Rectal smooth muscle tissue (tissue), 1 donor: ENCODE results near the gene CAPSL.
"Not testable (repeated sequence)": the region's sequence is repeated elsewhere in the genome, so short reads cannot be mapped to it uniquely, and the experiment has no call there.

Experiments used
- H3K27ac ChIP-seq: one replicate; pipeline ENCODE4 v1.7.0; 2013; ENCODE audit warnings: low read depth, low read length, inconsistent platforms
- H3K27me3 ChIP-seq: one replicate; pipeline ENCODE4 v1.7.0; 2013; ENCODE audit warnings: low read length; ENCODE audit not compliant: control insufficient read depth, insufficient read depth
- H3K36me3 ChIP-seq: one replicate; pipeline ENCODE4 v1.7.0; 2013; ENCODE audit warnings: low read length; ENCODE audit not compliant: control insufficient read depth, insufficient read depth
- H3K4me1 ChIP-seq: one replicate; pipeline ENCODE4 v1.7.0; 2013; ENCODE audit warnings: low read length; ENCODE audit not compliant: control insufficient read depth, insufficient read depth
- H3K4me3 ChIP-seq: one replicate; pipeline ENCODE4 v1.7.0; 2013; ENCODE audit warnings: low read length
- H3K9ac ChIP-seq: one replicate; pipeline ENCODE4 v1.7.0; 2013; ENCODE audit warnings: low read length

CAPSL gene

DNA sequence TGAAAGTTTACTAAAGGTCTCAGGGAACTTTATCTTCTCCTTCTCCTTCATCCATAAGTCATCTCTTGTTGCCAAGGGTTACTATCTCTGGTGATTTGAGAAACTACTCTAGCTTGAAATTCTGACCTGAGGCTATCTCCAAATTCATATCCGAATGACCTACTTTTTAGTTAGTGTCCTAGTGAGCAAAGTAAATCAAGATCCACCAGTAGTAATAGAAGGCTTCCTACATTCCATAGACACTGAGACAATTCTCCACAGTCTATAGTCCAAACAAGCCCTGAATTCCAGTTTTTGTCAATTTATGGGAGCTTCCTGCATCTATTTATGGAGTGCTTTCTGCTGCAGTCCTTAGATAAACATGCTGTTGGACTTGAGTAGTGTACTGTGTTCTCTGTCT is 76.7 kb downstream of the CAPSL start:
- H3K9ac ChIP-seq, result no peak overlapping the region
- no peaks in the 10 kb centered on the region for H3K36me3 ChIP-seq
- no peak overlapping the region for H3K27ac ChIP-seq
- H3K27me3 ChIP-seq, result no peaks in the 10 kb centered on the region
- no peak overlapping the region for H3K4me3 ChIP-seq
- H3K4me1 ChIP-seq, result no peaks in the 10 kb centered on the region

DNA sequence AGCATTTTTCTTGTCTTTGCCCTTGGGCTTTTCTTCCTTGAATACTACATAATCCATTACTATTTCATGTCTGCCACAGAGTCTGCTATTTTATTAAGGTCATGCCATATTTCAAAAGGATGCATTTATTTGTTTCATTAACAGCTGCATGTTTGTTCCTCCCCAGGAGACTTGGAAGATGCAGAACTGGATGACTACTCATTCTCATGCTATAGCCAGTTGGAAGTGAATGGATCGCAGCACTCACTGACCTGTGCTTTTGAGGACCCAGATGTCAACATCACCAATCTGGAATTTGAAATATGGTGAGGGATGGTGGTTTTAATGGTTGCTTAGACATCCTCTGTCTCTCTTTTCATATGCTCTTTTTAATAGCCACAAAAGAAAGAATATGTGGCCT is 77.7 kb downstream of the CAPSL start:
- Histone ChIP-seq H3K4me3 (no peak overlapping the region), H3K4me1 (no peaks in the 10 kb centered on the region), H3K9ac (no peak overlapping the region), H3K27me3 (no peaks in the 10 kb centered on the region), H3K27ac (no peak overlapping the region), H3K36me3 (no peaks in the 10 kb centered on the region)

DNA sequence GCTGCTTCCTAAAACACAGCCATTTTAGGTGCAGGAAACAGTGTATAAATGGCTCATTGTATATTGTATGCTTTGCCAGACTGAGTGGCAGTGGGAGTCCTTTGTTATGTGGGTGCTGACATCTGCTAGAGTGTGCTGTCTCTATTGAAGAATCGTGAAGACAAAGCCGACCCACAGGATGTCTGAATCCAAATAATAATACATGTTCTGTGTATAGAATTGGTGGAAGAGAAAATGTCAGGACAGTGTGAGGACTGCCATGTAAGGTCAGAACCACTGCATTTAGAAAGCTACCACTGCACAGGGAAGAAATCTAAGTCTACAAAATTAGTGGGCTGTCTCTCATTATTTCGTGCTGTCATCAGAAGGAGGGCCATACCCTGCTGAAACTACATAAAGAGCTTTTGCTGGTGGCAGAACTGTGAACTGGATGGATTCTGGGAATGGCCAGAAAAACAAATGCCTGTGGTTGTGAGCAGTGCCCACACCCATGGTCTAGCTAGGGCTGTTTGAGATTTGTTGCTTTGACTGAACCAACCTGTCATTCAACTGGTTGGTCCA is 79.2 kb downstream of the CAPSL start:
- no peaks in the 10 kb centered on the region for H3K36me3 ChIP-seq
- no peak overlapping the region for H3K27ac ChIP-seq
- H3K4me1 ChIP-seq, result no peaks in the 10 kb centered on the region
- no peaks in the 10 kb centered on the region for H3K27me3 ChIP-seq
- H3K9ac ChIP-seq, result no peak overlapping the region
- peak overlapping the region; percentile 19 for H3K4me3 ChIP-seq

DNA sequence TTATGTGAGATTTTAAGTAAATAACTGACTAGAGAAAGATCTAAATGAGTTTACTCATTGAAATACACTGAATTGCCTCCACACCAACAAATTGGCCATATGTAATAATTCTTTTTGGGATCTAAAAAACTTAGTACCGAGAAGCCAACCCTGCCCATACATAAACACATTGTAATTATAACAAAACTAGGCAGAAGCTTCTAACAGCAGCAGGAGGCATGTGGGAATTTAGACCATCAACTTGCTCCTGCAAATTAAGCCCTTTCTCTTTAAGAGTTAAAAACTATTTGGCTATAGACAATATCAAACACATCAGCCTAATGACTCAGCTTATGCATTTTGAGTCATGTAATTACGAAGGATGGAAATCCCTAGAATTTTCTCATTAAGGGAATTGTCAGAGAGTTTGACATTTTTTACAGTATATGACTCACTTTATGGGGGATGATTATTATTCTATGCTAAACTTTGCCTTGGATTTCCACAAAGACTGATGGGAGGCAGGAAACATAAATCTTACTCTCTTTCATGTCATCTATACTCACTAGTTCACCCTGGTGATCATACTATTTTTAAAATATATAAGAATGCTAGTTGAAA is 80.7 kb downstream of the CAPSL start:
- H3K4me3 ChIP-seq, result no peak overlapping the region
- no peak overlapping the region for H3K9ac ChIP-seq
- no peaks in the 10 kb centered on the region for H3K4me1 ChIP-seq
- no peaks in the 10 kb centered on the region for H3K36me3 ChIP-seq
- no peak overlapping the region for H3K27ac ChIP-seq
- no peaks in the 10 kb centered on the region for H3K27me3 ChIP-seq

DNA sequence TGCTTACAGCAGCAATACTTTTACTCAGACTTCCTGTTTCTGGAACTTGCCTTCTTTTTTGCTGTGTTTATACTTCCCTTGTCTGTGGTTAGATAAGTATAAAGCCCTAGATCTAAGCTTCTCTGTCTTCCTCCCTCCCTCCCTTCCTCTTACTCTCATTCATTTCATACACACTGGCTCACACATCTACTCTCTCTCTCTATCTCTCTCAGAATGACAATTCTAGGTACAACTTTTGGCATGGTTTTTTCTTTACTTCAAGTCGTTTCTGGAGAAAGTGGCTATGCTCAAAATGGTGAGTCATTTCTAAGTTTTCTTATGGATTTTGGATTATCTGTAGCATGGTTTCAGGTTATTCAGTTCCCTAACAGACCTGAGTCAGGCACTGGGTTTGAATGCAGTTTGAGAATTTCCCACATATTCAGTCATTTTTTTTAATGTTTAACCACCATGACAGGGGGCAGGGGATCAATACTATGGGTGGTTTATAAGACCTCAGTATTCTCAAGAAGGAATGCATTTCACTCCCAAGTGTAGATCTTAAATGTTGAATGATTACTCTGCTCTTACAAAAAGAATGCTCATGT is 81.6 kb downstream of the CAPSL start, which contains the start of gene IL7R:
IL7R (plus strand) TSS at position 127 of the 587 bp plus-strand sequence; CDS start at position 214, 87 bp downstream.
- Histone ChIP-seq H3K27me3 (no peaks in the 10 kb centered on the region), H3K27ac (no peak within 1 kb of the TSS), H3K4me1 (no peaks in the 10 kb centered on the region), H3K4me3 (no peak within 1 kb of the TSS), H3K36me3 (no peaks in the 10 kb centered on the region), H3K9ac (no peak within 1 kb of the TSS)

DNA sequence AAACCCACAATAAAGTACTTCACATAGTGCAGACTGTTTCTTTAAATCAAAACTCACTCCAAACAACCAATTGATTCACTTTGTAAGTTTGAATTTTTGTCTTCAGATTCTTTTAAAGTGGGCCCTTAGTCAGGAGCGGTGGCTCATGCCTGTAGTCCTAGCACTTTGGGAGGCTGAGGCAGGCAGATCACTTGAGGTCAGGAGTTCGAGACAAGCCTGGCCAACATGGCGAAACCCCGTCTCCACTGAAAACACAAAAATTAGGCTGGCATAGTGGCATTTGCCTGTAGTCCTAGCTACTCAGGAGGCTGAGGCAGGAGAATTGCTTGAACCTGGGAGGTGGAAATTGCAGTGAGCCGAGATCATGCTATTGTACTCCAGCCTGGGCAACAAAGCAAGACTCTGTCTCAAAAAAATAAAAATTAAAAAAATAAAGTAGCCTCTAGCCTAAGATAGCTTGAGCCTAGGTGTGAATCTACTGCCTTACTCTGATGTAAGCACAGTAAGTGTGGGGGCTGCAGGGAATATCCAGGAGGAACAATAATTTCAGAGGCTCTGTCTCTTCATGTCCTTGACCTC is 82.1 kb downstream of the CAPSL start:
- H3K9ac ChIP-seq, H3K36me3 ChIP-seq, H3K27ac ChIP-seq, H3K27me3 ChIP-seq, H3K4me3 ChIP-seq, H3K4me1 ChIP-seq: not testable (repeated sequence)

DNA sequence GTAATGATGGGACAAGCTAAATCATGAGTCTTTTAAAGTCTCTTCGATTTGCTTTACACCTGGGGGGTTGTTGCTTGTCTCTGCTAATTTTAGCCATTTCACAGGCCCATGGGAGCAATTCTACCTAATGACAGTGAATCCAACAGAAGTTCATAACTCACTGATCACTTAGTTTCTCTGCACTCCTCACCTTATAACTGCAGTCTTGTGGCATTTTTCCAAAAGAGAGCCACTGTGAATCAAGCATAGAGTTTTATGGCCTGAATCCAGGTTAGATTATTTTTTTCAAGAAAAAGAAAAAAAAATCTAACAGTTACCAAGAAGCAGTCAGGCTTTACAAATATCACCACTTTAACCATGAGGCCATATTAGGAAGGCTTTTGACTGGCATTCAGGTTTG is 83.2 kb downstream of the CAPSL start:
- no peaks in the 10 kb centered on the region for H3K4me1 ChIP-seq
- no peaks in the 10 kb centered on the region for H3K36me3 ChIP-seq
- H3K27ac ChIP-seq, result no peak overlapping the region
- no peaks in the 10 kb centered on the region for H3K27me3 ChIP-seq
- no peak overlapping the region for H3K4me3 ChIP-seq
- H3K9ac ChIP-seq, result no peak overlapping the region
